ENCODE measurements around the gene DCAF5.

DNA sequence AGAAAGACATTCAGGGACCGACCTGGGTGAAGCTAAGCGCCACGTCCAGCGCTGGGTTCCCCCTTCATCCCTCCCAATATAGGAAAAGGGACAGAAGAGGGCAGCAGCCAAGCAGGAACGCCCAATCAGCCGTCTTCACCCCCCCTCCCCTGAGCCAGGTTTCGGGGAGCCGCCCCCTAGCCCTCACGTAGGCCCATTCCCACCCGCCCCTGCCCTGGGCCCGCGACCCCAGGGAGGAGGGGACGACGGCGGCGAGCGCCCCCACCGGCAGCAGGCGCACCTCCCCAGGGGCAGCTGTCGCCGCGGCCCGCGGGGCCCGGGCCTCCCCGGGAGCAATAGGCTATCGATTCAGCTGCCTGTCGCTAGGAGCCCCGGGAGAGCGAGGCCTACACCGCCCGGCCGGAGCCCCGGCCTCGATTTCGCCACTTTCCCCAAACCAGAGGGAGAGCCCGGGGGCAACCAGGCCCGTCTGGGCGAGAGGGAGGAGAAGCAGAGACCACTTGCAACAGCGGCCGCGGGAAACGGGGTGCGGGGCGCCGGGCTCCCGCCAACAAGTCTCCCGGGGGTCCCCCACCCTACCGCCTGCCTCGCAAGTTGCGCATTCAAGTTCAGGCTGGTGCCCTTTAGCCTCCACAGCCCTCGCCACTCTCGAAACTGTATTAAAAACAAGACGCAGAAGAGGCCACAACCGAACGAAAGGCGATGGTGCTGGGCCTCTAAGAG lies 1.3 kb downstream of the DCAF5 start:
- TF ChIP-seq, protein P1, sequence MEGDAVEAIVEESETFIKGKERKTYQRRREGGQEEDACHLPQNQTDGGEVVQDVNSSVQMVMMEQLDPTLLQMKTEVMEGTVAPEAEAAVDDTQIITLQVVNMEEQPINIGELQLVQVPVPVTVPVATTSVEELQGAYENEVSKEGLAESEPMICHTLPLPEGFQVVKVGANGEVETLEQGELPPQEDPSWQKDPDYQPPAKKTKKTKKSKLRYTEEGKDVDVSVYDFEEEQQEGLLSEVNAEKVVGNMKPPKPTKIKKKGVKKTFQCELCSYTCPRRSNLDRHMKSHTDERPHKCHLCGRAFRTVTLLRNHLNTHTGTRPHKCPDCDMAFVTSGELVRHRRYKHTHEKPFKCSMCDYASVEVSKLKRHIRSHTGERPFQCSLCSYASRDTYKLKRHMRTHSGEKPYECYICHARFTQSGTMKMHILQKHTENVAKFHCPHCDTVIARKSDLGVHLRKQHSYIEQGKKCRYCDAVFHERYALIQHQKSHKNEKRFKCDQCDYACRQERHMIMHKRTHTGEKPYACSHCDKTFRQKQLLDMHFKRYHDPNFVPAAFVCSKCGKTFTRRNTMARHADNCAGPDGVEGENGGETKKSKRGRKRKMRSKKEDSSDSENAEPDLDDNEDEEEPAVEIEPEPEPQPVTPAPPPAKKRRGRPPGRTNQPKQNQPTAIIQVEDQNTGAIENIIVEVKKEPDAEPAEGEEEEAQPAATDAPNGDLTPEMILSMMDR (IDR thresholded peaks at IDR 0.05): peak; percentile 70
- TF ChIP-seq ZFX (IDR thresholded peaks at IDR 0.05; ENCODE audit: borderline replicate concordance): no peak
